ENCODE data around the gene DIPK2A. TPM values are rescaled to one million over a fixed set of nuclear protein-coding genes. Genes with fewer than 3 reads are reported as not detected.

The DIPK2A gene
- total RNA-seq, 1 donor, result 51.0 TPM

- H3K4me3 ChIP-seq (ENCODE audit: low read depth, low read length), result peak overlapping the region; percentile 93
- peak; percentile 34 for DNase-seq (ENCODE audit: low read depth)
- TF ChIP-seq CTCF (IDR thresholded peaks at IDR 0.05; ENCODE audit: insufficient read depth, low read length), result no peak
These were observed 2.9 kb downstream of the DIPK2A start for GRCh38 chr3:143974271-143975238.

- DNase-seq (ENCODE audit: low read depth), result peak; percentile 89
- peak overlapping the region; percentile 93 for H3K4me3 ChIP-seq (ENCODE audit: low read depth, low read length)
- TF ChIP-seq CTCF (IDR thresholded peaks at IDR 0.05; ENCODE audit: insufficient read depth, low read length), result peak; percentile 60
These were observed 4.0 kb downstream of the DIPK2A start for GRCh38 chr3:143975554-143976152.

- TF ChIP-seq CTCF (IDR thresholded peaks at IDR 0.05; ENCODE audit: insufficient read depth, low read length), result no peak
- peak overlapping the region; percentile 46 for H3K4me3 ChIP-seq (ENCODE audit: low read depth, low read length)
- DNase-seq (ENCODE audit: low read depth), result peak; percentile 79
These were observed 6.0 kb downstream of the DIPK2A start for GRCh38 chr3:143977341-143978262.

- DNase-seq (ENCODE audit: low read depth), result no peak
- no peak for TF ChIP-seq CTCF (IDR thresholded peaks at IDR 0.05; ENCODE audit: insufficient read depth, low read length)
- H3K4me3 ChIP-seq (ENCODE audit: low read depth, low read length), result no peak overlapping the region
These were observed 6.6 kb downstream of the DIPK2A start for GRCh38 chr3:143978263-143978631.

- H3K4me3 ChIP-seq (ENCODE audit: low read depth, low read length), result no peak overlapping the region
- no peak for TF ChIP-seq CTCF (IDR thresholded peaks at IDR 0.05; ENCODE audit: insufficient read depth, low read length)
- no peak for DNase-seq (ENCODE audit: low read depth)
These were observed 7.4 kb downstream of the DIPK2A start for GRCh38 chr3:143979041-143979440.

GRCh38 chr3:143979813-143980212 is 8.2 kb downstream of the DIPK2A start:
- no peak for TF ChIP-seq CTCF (IDR thresholded peaks at IDR 0.05; ENCODE audit: insufficient read depth, low read length)
- H3K4me3 ChIP-seq (ENCODE audit: low read depth, low read length), result no peak overlapping the region
- peak; percentile 44 for DNase-seq (ENCODE audit: low read depth)
